ENCODE measurements around the gene PORCN.

DNA sequence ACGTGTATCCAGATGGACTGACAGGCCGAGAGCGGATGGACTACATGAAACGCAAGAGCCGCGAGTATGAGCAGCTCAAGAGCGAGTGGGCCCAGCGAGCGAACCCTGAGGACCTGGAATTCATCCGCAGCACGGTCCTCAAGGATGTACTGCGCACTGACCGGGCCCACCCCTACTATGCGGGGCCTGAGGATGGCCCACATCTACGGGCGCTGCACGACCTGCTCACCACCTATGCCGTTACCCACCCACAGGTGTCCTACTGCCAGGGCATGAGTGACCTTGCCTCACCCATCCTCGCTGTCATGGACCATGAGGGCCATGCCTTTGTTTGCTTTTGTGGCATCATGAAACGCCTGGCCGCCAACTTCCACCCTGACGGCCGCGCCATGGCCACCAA is 50.8 kb downstream of the PORCN start:
- no peak for TF ChIP-seq ZBTB33 (CRISPR knock-in tag; IDR thresholded peaks at IDR 0.05)
- TF ChIP-seq RNF219 (CRISPR knock-in tag; IDR thresholded peaks at IDR 0.05): no peak
- TF ChIP-seq, protein P1, sequence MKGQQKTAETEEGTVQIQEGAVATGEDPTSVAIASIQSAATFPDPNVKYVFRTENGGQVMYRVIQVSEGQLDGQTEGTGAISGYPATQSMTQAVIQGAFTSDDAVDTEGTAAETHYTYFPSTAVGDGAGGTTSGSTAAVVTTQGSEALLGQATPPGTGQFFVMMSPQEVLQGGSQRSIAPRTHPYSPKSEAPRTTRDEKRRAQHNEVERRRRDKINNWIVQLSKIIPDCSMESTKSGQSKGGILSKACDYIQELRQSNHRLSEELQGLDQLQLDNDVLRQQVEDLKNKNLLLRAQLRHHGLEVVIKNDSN (CRISPR knock-in tag; IDR thresholded peaks at IDR 0.05): no peak
- no peak for TF ChIP-seq SRSF1 (IDR thresholded peaks at IDR 0.05; ENCODE audit: low read depth, low read length)
- no peak for TF ChIP-seq CAMTA2 (CRISPR knock-in tag; conservative IDR thresholded peaks at IDR 0.05)
- TF ChIP-seq EP300 (IDR thresholded peaks at IDR 0.05; ENCODE audit: low read length): no peak
- no peak for TF ChIP-seq NFATC3 (IDR thresholded peaks at IDR 0.05)
- TF ChIP-seq DNMT1 (IDR thresholded peaks at IDR 0.05): no peak
- TF ChIP-seq SAFB2 (IDR thresholded peaks at IDR 0.05; ENCODE audit: borderline replicate concordance, low read depth, low read length, severe bottlenecking): no peak
- no peak for TF ChIP-seq MBD2 (IDR thresholded peaks at IDR 0.05; ENCODE audit: borderline replicate concordance, low read depth)
- TF ChIP-seq MYC (IDR thresholded peaks at IDR 0.05; ENCODE audit: low read depth, low read length): no peak
- TF ChIP-seq MYC (CRISPR knock-in tag; IDR thresholded peaks at IDR 0.05; ENCODE audit: borderline replicate concordance, low read depth): no peak
